CD4-positive, alpha-beta T cell treated with Interleukin-4 for 4 hours (primary cell): ENCODE measurements around the gene RASA3.

ENCODE experiments used
- DNase-seq: peaks from one replicate; pipeline ENCODE4 v3.0.0-alpha.2; 2020

Gene RASA3

DNA sequence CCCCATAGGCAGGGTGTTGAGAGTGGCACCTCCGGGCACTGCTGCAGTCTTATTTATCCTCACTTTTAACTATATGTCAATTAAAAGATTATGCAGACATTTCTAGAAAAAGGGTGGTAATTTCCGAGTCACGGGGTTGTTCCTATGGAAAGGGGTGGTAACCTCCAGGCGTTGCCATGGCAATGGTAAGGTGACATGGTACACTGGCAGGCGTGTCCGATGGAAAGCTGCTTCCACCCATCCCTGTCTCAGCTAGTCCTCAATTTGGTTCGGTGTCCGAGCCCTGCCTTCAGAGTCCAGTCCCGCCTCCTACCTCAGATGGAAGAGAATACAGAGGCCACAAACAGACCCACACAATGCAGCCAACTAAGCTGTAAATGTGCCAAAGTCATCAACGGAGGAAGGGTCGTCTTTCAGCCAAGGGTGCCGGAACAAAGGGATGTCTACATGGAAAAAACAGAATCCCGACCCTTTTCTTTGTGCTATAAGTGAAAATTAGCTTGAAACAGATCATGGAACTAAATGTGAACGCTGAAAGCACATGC, 85.9 kb downstream of the RASA3 start:
- no peak for DNase-seq

GRCh38 chr13:114045113-114045735, 87.2 kb downstream of the RASA3 start:
- no peak for DNase-seq

GRCh38 chr13:114044486-114044885, 87.9 kb downstream of the RASA3 start:
- no peak for DNase-seq

DNA sequence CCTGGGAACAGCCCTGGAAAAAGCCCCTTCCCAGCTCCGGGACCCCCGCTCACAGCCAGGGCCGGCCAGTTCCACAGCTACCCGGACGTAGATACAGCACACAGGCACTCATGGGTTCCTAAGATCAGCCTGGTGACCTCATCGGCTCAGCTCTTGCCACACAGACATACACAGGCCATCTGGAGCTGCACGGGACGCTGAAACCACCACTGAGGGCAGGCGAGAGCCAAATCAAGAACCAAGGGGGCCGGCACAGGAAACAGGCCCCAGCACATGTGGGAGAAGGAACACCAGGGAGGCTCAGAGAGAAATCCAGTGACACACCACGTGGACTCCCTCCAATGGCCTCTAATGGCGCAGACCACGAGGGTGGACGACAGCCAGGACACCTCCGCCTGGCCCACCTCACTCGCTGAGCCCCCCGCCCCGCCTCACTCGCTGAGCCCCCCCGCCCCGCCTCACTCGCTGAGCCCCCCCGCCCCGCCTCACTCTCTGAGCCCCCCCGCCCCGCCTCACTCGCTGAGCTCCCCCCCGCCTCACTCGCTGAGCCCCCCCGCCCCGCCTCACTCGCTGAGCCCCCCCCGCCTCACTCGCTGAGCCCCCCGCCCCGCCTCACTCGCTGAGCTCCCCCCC, 88.9 kb downstream of the RASA3 start:
- no peak for DNase-seq

DNA sequence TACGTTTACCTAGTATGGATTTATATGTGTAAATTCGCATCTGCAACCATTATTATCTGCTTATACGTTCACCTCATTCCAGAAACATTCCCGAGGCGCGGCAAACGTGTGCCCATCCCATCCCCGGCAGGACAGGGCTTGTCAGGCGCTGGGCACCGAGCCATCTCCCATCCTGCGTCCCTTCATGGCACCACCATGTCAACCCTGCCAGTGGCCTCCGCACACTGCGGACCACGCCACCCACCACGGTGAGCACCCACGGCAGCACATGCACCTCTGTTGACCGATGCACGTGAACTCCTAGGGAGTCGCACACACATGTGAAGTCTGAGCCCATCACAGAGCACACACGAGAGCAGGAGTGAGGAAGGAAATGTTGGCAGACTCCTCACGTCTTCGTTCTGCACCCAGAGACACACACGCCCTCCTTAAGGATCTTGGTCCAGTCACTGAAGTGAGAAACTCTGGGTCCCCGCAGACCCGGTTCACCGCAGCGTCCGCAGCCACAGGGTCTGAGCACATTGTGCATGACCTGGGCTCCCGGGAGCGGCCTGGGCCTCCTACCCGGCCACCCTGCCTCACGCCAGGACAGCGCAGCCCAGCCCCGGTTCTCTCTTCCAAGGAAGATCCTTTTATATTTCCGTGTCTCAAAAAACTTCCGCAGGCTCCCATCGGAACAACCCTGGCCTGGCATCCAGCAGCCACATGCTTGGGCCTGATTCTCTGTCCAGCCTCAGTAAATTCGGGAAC, 90.2 kb downstream of the RASA3 start:
- DNase-seq, result no peak

- DNase-seq, result no peak
Measured at GRCh38 chr13:114041493-114041892, 90.9 kb downstream of the RASA3 start.

DNA sequence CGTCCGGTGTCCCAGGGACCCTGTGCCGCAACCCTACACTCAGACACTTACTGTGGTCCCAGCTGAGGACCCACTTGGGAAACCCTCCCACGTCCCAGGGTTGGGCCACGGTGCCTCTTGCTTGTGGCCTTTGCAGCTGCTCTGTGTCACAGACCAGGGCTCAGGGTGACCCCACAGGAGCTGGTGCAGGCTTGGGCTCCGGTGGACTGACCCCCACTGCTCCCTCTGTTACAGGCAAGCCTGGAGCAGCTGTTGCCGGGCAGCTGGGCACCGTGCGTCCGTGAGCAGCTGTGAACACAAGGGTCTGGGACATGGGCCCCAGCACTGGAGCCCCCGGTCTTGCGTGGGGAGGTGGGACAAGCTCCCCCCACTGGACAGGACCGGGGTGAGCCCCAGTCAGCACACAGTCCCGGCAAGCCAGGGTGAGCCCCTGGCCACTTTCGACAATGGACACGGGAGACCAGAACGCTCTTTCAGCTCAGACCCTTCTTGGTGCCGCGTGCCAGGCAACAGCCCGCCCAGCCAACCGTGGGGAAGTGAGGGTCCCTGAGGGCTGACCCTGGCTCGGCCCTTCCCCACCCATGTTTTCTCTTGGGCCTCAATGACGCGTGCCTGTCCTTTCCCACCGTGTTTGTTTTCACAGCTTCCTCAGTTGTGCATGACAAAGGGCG, 92.8 kb downstream of the RASA3 start:
- DNase-seq, result no peak

GRCh38 chr13:114038900-114039299, 93.5 kb downstream of the RASA3 start:
- DNase-seq, result no peak

DNA sequence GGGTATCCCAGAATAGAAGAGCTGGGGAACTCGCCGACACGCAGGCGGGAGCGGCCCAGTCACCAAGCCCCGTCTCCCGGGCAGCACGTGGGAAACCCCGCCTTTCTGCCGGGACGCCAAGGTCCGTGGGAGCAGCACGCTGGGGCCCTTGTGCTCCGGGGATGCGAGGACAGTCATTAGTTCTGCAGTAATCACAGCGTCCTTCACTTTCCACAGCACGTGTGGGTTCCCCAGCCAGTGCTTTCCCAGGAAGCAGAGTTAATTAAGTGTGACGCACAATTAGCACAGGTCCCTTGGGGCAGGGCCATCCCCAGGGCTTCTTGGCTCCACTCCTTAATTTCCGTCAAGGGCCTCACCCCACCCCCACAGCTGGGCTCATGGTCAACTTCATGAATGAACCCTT, 94.2 kb downstream of the RASA3 start:
- DNase-seq, result no peak

GRCh38 chr13:114037674-114038073, 94.7 kb downstream of the RASA3 start:
- DNase-seq, result no peak

- no peak for DNase-seq
Measured at GRCh38 chr13:114035583-114036531, 96.6 kb downstream of the RASA3 start.

GRCh38 chr13:114035186-114035582, 97.2 kb downstream of the RASA3 start:
- DNase-seq, result no peak

GRCh38 chr13:114034481-114034891, 97.9 kb downstream of the RASA3 start:
- no peak for DNase-seq

- DNase-seq, result no peak
Measured at GRCh38 chr13:114033541-114034315, 98.7 kb downstream of the RASA3 start.

- no peak for DNase-seq
Measured at GRCh38 chr13:114032126-114032799, 100.2 kb downstream of the RASA3 start.

- DNase-seq, result no peak
Measured at GRCh38 chr13:114031631-114032030, 100.8 kb downstream of the RASA3 start.

GRCh38 chr13:114030666-114031610, 101.5 kb downstream of the RASA3 start:
- no peak for DNase-seq

GRCh38 chr13:114029866-114030625, 102.4 kb downstream of the RASA3 start:
- no peak for DNase-seq

DNA sequence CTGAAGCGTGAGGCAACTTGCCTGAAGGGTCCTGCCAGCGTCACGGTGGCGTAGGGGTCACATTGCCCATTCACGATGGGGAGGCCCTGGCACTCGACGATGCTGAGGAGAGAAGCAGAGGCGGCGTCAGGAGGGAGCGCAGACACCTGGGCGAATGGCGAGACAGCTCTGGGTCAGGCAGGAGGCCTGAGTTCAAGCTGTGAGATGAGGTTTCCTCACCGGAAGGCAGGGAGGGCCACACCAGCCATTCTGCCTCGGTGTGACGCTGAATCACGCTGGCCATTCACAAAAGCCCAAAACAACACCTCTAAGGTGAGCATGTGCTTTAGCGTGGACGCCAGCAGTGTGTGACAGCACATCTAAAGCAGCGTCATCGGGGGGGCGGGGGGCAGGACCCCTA, 104.6 kb downstream of the RASA3 start:
- DNase-seq, result no peak
